Sigmoid colon (tissue), 4 donors: ENCODE results near the gene IL23R.

Experiments
- EP300 ChIP-seq, 4 donors: sonication (generic); formaldehyde crosslinking; IDR thresholded peaks; one replicate each; pipeline ENCODE4 v1.6.1; 2017; ENCODE audit warnings: antibody characterized with exemption in 4 of 4
- POLR2AphosphoS5 ChIP-seq, 4 donors: sonication (generic); formaldehyde crosslinking; IDR thresholded peaks; one replicate each; pipeline ENCODE4 v1.6.1; 2017; ENCODE audit warnings: antibody characterized with exemption in 4 of 4
- TF ChIP-seq, protein P1 (sequence below), 4 experiments: fragments of 450-650 bp in 3 of 4; fragments of 200-600 bp in 1 of 4; IDR thresholded peaks; one replicate each; pipeline ENCODE4 v1.5.1; 2016 to 2019; ENCODE audit warnings: antibody characterized with exemption in 4 of 4, mild to moderate bottlenecking in 3 of 4, moderate library complexity in 2 of 4

DNA sequence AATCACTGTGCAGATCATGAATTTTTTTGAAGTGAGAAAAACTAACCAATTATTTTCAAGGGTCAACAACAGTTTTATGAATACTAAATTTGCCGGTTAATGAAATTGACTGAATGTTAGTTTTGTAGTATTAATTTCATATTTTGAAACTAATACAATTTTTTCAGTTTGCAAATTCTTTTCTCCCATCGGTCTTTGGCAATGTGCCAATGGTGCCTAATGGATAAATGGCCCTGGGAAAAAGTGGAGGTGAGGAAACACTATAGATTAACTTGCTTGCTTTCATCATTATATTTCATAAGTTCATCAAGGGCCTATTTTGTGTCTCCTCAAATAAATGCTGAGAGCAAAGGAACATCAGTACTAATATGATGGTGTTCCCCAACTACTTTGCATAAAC is 35.6 kb upstream of the IL23R start:
- TF ChIP-seq POLR2AphosphoS5 (IDR thresholded peaks at IDR 0.05) (no peak), EP300 (IDR thresholded peaks at IDR 0.05) (no peak)
- TF ChIP-seq, protein P1, sequence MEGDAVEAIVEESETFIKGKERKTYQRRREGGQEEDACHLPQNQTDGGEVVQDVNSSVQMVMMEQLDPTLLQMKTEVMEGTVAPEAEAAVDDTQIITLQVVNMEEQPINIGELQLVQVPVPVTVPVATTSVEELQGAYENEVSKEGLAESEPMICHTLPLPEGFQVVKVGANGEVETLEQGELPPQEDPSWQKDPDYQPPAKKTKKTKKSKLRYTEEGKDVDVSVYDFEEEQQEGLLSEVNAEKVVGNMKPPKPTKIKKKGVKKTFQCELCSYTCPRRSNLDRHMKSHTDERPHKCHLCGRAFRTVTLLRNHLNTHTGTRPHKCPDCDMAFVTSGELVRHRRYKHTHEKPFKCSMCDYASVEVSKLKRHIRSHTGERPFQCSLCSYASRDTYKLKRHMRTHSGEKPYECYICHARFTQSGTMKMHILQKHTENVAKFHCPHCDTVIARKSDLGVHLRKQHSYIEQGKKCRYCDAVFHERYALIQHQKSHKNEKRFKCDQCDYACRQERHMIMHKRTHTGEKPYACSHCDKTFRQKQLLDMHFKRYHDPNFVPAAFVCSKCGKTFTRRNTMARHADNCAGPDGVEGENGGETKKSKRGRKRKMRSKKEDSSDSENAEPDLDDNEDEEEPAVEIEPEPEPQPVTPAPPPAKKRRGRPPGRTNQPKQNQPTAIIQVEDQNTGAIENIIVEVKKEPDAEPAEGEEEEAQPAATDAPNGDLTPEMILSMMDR (IDR thresholded peaks at IDR 0.05): no peak
